HEK293 (cell line): ENCODE results near the gene SESN2.

Experiments used
- CTCF ChIP-seq: fragments of 450-650 bp; formaldehyde crosslinking; IDR thresholded peaks from 2 replicates; pipeline ENCODE4 v1.5.1; 2016; ENCODE audit warnings: missing biosample characterization, missing genetic modification characterization
- GLI4 ChIP-seq: fragments of 450-650 bp; formaldehyde crosslinking; IDR thresholded peaks from 2 replicates; pipeline ENCODE4 v1.5.1; 2016; ENCODE audit warnings: missing biosample characterization, missing genetic modification characterization
- PRDM1 ChIP-seq: fragments of 450-650 bp; formaldehyde crosslinking; IDR thresholded peaks from 2 replicates; pipeline ENCODE4; 2016; ENCODE audit warnings: missing biosample characterization, missing genetic modification characterization
- TCF7L2 ChIP-seq: IDR thresholded peaks from 2 replicates; pipeline ENCODE4 v1.6.1; 2011; ENCODE audit warnings: low read depth, mild to moderate bottlenecking, inconsistent platforms, low read length, moderate library complexity, borderline replicate concordance
- YY1 ChIP-seq: fragments of 450-650 bp; formaldehyde crosslinking; IDR thresholded peaks from 2 replicates; pipeline ENCODE4 v1.5.1; 2018; ENCODE audit warnings: missing biosample characterization, missing genetic modification characterization
- ZNF394 ChIP-seq: fragments of 450-650 bp; formaldehyde crosslinking; IDR thresholded peaks from 2 replicates; pipeline ENCODE4 v1.5.1; 2016; ENCODE audit warnings: missing biosample characterization, missing genetic modification characterization, mild to moderate bottlenecking, moderate library complexity, borderline replicate concordance
- ZNF629 ChIP-seq: fragments of 450-650 bp; formaldehyde crosslinking; IDR thresholded peaks from 2 replicates; pipeline ENCODE4 v1.5.1; 2017; ENCODE audit warnings: missing biosample characterization, missing genetic modification characterization
- ZNF785 ChIP-seq: fragments of 450-650 bp; formaldehyde crosslinking; IDR thresholded peaks from 2 replicates; pipeline ENCODE4 v1.5.1; 2016; ENCODE audit warnings: missing biosample characterization, missing genetic modification characterization
- TF ChIP-seq, protein P1 (sequence below): fragments of 450-650 bp; formaldehyde crosslinking; IDR thresholded peaks from 2 replicates; pipeline ENCODE4 v1.5.1; 2016; ENCODE audit warnings: missing biosample characterization, missing genetic modification characterization
- TF ChIP-seq, protein P2 (sequence below): fragments of 450-650 bp; formaldehyde crosslinking; IDR thresholded peaks from 2 replicates; pipeline ENCODE4 v1.5.1; 2016; ENCODE audit warnings: missing biosample characterization, missing genetic modification characterization, borderline replicate concordance

- TF ChIP-seq ZNF785 (tag by site-specific recombination) (no peak), CTCF (tag by site-specific recombination) (no peak), ZNF394 (tag by site-specific recombination) (no peak), ZNF629 (tag by site-specific recombination) (no peak), PRDM1 (tag by site-specific recombination) (no peak), GLI4 (no peak), YY1 (tag by site-specific recombination) (no peak), TCF7L2 (no peak)
- TF ChIP-seq, protein P1, sequence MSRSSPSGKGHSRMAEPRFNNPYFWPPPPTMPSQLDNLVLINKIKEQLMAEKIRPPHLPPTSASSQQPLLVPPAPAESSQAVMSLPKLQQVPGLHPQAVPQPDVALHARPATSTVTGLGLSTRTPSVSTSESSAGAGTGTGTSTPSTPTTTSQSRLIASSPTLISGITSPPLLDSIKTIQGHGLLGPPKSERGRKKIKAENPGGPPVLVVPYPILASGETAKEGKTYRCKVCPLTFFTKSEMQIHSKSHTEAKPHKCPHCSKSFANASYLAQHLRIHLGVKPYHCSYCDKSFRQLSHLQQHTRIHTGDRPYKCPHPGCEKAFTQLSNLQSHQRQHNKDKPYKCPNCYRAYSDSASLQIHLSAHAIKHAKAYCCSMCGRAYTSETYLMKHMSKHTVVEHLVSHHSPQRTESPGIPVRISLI, result no peak
- TF ChIP-seq, protein P2, sequence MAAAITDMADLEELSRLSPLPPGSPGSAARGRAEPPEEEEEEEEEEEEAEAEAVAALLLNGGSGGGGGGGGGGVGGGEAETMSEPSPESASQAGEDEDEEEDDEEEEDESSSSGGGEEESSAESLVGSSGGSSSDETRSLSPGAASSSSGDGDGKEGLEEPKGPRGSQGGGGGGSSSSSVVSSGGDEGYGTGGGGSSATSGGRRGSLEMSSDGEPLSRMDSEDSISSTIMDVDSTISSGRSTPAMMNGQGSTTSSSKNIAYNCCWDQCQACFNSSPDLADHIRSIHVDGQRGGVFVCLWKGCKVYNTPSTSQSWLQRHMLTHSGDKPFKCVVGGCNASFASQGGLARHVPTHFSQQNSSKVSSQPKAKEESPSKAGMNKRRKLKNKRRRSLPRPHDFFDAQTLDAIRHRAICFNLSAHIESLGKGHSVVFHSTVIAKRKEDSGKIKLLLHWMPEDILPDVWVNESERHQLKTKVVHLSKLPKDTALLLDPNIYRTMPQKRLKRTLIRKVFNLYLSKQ (tag by site-specific recombination), result no peak
Measured at GRCh38 chr1:28279721-28280120, 20.4 kb downstream of the SESN2 start.
